GM19324 (cell line): ENCODE results near the gene MUC5B.

Experiments
- ATAC-seq: cut with Tn5 transposase; IDR thresholded peaks from one replicate; pipeline ENCODE4 v1.9.1; 2021; ENCODE audit warnings: mild to moderate bottlenecking, moderate library complexity; ENCODE audit not compliant: unreplicated experiment, low FRiP score

Gene MUC5B

DNA sequence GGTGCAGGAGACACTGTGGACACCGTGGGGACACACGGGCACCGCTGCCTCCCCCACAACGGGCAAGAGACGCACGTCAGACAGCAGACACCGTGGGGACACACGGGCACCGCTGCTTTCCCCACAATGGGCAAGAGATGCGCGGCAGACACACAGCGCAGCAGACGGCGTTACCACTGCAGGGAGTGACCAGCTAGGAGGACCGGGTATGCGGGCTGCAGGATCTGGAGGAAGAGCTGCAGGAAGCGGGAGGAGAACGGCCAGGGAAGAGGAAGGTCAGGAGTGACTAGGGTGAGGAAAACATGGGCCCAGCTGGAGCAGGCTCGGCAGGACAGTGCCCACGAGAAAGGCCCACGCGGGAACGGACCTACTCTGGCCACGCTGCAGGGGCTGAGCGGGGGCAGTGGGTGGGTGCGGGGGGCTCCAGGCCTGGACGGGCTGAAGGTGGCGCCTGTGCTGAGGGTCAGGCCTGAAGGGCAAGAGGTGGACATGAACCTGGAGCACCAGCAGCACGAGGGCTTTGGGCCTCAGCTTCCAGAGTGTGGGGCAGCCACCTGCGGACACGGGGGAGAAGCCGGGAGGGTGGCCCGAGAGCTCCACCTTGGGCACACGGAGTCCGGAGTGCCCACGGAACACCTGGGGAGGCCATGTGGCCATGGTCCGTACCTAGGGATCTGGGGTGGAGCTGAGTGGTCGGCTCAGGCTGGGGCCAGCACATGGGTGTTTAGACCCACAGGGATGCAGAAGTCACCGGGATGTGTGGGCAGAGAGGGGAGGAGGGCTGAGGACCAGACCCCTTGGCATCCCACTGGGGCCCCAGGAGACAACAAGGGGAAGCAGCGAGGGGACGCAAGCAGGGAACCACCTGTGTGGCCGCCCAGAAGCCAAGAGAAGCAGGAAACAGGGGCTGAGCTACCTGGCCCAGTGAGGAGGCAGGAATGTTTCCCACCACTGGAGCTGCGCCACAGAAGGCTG, 70.1 kb downstream of the MUC5B start:
- no peak for ATAC-seq

DNA sequence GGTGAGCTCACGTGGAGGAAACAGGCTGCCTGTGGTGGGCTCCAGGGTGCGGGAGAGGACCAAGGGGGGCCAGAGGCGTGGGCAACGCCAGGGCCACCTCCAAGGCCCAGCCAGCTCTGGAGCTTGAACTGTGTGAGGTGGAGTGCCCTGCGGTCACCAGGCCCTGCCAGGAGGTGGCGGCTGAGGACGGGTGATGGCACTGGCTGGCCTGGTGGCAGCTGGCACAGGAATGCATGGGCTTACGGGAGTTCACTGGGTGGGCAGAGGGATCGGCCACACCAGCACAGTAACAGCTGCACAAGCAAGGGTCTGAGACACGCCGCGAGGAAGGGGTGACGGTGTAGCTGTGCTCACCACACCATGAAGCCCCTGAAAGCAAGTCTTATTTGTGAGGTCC, 70.8 kb downstream of the MUC5B start:
- ATAC-seq: no peak

DNA sequence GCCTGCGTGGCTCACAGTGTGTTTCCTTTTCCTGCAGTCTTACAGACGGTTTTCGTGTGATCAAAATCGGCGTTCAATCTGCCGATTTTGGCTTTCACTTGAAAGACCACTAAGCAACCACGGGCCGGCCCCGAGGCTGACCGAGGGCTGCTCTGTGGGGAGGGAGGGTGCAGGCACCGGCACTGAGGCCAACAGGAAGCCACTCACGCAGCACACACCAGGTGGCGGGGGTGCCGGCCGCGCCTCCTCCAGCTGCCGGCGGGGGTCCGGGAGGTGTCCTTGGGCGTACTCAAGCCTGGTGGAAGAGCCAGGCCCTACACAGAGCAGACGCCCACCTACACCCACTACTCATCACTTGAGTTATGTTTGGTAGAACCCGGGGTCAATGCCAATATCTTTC, 72.2 kb downstream of the MUC5B start:
- ATAC-seq: no peak

DNA sequence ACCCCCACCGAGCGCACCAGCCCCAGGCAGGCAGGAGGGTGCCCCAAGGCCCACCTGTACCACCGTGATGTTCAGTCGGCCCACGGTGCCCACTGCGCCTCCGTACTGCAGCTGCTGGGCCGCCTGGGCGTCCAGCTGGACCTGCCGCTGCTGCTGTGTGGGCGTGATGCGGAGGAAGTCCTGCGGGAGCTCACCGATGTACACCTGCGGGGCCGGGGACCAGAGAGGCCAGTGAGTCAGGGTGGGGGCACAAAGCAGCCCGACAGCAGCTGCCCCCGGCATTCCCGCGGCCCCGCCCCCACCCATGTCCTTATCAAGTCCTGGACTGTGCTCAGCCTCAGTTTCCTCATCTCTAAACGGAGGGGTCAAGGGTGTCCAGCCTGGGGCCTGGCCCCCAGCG, 72.7 kb downstream of the MUC5B start:
- no peak for ATAC-seq

DNA sequence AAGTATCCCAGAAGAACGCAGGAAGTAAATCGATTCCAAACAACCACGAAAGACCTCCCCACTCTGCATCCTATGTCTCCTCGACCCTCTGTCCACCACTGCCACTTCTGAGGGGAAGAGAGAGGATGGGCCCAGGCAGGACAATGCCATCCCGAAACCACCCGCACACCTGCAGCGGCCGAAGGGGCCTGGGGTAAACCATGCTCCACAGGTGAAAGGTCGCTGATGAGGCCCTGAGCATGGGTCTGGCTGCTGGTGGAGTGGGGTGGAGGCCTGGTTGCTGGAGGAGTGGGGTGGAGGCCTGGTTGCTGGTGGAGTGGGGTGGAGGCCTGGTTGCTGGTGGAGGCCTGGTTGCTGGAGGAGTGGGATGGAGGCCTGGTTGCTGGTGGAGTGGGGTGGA, 73.4 kb downstream of the MUC5B start:
- ATAC-seq: no peak

DNA sequence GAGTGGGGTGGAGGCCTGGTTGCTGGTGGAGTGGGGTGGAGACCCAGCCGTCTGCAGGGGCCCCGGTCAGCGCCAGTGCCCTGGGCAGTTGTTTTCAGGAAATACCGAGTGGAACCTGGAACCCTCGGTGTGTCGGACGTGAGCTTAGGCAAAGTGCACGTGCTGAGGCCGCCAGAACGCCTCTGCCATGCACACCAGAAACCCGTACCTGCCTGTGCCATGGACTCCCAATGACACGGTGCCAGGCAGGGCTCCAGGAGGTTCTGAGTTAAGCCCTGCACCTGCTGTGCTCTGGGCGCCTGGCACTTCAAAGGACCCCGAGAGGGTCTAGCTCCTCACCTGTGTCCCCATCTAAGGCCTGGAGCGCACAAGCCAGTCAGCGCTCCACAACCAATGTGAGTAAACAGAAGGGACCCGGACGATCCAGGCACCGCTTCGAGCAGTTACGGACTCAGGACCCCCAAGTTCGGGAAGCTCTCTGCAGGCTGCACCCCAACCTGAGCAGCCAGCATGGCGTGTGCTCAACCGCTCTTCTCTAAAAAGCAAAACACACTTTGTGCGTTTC, 74.2 kb downstream of the MUC5B start:
- ATAC-seq: no peak

DNA sequence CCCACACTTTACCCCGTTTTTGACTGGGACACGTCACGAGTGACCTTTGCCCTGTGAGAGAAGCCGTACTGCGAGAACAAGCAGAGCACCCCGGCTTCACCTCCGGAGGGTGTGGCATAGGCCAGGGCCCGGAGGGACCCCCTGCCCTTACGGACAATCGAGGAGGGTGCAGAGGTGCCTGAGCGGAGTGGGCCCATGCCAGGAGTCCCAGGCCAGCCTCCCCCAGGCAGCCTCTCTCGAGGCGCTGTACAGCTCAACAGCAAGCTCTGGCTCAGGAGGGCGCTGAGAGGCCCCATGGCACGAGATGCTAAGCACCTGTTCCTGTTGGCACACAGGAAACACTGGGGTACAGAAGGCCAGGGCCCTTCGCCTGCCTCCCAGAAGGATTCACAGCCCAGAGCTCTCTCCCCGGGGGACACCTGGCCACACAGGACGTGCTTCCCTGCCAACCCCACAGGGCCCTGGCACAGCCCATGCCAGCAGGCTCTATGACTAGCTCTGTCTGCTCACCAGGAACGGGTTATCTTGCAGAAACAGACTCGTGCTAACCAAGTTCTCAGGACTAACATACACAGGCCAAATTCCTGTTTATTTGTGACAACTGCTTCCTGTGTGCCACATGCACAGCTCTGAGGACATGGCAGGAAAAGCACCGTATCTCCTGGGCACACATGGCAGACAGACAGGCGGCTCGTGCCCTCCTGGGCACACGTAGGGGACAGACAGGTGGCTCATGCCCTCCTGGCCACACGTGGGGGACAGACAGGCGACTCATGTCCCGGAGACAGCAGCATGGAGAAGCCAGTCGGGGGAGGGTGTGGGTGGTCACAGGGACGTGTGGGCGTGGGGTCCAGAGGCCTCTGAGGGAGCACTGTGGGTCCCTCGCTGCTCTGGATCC, 75.0 kb downstream of the MUC5B start:
- no peak for ATAC-seq

DNA sequence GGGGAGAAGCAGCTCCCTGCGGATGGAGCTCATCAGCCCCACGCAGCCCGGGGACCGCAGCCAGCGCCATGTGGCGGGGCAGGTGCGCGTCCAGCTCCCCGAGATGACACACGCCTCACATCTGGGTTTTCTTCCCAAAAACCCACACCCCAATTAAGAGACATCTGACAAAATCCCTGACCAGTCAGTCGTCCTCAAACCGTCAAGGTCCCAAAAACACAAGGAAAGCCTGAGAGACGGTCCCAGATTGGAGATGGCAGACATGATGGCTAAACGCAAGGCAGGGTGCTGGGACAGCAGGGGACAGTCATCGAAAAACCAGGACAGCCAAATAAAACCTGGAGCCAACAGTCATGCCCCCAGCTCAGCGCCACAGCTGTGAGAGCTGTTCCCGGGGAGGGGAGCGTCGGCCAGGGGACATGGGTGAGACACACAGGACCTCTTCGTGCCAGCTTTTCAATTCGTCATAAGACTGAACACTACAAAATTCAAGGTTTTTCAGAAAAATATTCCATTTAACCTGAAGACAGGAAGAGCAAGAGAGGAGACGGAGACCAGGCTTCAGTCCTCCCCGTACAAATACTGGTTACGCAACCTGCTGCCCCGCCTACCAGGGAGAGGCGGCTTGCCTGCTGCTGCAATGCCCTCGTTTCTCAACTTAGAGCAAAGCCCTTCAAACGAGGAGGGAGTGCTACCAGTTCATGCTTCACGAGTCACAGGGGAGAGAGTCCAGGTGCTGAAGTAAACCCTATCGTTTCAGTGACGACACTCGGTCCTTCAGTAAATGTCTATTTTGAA, 76.0 kb downstream of the MUC5B start:
- no peak for ATAC-seq

DNA sequence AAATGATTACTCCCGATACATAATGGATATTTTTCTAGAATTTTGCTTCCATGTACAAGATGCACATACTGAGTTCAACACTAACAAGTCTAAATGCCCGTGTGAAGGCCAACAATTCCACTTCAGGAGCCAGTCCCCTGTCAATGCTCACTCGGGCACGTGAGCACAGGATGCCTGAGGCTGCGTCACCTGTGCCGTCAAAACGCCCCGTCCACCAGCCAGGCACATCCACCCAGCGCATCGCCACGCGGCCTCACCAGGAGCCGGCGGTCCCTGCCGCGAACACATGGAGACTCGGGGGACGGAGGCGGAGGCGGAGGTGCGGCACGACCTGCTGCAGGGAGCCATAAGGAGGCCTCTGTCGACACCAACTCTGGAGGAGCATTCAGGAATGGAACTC, 76.8 kb downstream of the MUC5B start:
- ATAC-seq: no peak

DNA sequence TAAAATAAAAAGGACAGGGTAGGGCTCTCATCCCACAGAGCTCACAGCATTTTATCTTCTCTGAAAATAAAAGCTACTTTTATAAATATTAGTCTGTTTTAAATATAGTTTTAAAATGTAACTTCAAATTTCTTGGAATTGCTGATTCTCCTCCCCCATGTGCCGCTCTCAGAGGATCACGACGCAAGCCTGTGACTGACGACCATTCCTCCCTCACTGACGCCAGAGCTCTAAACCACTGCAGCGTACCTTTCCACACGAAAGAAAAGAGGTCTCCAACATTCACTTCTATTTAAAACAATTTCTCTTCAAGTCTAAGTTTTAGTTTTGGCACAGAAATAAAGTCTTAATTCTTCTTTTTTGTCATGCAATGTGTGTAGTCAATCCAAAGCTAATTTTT, 77.3 kb downstream of the MUC5B start:
- no peak for ATAC-seq

DNA sequence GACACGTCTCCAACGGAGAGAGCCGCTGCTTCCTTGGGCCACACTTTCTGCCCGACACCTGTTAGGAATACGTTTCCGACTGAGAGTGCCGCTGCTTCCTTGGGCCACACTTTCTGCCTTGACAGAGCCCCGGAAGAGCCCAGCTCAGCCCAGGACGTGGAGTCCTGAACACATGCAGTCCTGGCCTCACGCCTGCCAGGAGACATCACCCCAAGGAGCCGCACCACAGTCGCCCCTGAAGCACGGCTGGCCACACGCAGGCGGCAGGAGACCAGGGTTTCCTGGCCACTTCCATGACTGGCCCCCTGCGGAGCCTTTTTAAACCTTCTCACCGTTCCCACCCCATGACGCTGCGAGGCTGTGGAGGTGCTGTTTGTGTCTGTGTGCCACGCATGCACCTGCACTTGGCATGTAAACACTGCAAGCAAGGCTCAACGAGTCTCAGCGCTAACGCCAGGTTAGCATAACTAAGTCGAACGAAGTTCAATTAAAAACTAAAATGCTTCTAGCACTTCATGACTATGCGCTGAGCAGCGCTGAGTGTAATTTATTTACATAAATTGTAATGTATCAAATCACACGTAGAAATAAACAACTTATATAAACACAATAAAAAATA, 77.8 kb downstream of the MUC5B start:
- no peak for ATAC-seq

DNA sequence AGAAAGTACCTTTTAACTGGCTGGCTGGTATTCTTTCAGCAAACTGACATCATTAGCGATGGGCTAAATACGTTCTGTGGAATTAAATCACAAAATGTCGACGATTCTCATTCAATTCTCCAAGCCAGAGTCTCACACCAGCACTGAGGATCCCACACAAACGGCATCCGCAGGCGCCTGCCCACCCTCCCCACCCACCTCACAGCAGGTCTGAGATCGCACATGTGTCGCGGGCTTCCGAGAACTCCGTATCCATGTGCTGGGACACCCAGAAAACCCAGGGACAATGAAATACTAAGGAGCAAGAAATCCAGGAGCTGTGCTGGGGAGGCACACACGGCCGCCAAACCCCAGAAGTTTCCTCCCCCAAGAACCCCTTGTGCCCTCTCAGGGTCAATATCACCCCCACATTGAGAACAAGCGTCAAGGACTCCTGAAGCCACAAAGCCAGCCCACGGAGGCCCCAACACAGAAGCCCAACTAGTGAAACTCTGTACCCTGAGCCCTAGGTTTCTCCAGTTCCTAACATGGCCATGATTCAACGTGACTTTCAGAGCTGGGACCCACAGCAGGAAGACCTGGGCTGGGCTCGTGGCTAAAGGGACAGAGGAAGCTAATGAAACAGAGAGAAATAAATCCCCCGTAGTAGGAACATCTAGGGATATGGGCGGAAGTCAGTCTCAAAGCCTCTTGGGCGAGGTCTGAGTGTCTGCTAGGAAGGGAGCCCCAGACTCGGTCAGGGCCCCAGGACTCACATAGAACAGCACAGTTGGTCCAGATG, 78.5 kb downstream of the MUC5B start:
- ATAC-seq: no peak

DNA sequence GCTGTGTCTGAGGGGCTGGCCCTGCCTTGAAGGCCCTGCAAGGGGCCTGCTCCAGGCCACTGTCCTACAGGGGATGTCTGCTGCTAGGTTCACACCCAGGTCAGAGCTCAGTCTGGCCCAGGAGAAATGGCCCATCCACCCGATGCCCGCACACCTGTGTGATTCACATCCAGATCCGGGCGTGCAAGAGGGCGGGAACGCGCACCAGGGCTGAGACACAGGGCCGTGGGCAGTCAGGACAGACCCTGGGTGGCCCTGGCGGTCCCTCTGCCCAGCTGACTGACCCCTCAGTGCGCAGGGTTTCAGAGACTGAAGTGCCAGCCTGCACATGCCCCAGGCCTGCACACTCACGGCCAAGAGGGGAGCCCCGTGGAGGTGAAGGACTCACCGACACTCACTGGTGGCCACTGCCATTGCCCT, 79.2 kb downstream of the MUC5B start:
- no peak for ATAC-seq

DNA sequence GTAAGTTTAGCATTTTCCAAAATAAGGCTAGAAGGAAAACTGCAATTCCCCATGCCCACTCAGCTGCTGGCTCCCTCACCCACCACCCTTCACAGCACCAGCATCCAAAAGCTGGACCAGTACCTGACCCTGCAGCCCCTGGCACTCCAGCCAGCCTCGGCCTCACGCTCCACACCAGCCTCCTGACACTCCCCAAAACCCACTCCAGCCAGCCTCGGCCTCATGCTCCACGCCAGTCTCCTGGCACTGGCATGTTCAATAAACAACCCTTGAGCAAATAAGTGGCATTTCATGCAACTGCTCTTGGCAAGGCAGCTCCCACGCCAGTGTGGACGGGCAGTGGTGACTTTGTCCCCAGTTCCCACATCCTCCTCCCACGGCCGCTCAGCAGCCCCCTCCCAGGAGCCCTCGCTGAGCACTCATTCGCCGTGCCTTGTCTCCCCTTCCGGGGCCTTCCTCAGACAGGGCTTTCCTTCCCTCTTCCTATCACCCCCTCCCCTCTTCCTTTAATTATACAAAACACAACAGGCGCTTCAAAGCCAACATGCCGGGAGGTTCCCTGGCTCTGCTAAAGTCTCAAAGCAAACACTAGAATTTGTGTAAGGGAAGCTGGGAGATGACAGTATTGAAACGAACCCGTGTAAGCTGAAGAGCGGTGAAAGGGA, 79.7 kb downstream of the MUC5B start:
- ATAC-seq: no peak

DNA sequence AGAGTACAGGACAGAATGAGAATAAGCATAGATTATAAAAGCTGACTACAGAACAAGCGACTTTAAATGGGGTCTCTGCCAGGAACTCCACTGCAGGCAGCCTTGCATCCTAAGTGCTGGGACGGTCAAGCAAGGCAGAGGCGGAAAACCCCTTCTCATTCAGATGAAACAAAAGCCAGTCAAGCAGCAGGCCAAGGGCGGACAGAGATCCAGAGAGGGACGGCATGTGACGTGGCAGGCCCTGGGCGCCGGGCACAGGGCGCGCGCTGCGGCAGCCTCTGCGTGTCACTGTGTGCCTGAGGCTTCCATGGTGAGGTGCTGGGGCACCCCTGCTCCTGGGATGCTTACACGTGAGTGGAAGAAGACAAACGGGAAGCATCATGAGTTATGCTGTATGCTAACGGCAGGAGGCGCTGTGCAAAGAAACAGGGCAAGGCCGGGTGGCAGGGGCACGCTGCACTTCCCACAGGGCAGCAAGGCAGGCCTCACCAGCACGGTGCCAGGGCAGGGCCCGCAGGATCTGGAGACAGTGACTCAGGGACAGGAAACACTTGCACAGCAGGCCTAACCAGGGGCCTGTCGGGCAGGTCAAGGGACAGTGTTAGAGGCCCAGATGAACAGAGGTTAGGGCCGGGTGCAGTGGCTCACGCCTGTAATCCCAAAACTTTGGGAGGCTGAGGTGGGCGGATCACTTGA, 80.4 kb downstream of the MUC5B start:
- no peak for ATAC-seq

DNA sequence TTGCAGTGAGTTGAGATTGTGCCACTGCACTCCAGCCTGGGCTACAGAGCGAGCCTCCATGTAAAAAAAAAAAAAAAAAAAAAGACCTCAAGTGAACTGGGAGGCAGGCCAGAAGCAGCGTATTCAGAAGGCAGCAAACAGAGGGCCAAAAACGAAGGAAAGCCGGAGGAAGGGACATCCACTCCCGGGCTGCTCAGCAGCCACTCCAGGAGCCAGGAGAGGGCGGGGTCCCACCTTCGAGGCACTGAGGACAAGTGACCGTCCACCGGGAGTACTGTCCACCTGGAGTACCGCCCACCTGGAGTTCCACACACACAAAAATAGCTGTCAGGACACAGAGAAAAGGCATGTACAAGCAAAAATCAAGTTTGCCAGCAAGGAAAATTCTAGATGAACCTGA, 81.1 kb downstream of the MUC5B start:
- ATAC-seq: no peak

DNA sequence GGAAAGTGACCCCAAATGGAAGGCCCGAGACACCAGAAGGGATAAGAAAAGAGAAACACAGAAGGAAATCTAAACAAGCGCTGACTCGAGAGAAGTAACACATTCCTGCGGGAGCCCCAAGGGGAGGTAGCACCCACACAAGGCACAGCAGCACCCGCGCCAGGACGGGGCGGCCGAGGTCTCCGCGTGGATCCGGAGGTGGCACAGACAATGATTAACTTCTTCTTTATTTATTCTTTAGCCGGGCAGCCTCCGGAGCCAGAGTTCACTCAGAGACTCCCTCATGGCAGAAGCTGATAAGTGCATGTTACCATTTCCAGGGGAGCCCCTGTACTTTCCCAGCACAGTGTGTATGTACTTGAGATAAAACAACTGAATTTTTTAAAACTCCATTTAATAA, 81.5 kb downstream of the MUC5B start:
- no peak for ATAC-seq

DNA sequence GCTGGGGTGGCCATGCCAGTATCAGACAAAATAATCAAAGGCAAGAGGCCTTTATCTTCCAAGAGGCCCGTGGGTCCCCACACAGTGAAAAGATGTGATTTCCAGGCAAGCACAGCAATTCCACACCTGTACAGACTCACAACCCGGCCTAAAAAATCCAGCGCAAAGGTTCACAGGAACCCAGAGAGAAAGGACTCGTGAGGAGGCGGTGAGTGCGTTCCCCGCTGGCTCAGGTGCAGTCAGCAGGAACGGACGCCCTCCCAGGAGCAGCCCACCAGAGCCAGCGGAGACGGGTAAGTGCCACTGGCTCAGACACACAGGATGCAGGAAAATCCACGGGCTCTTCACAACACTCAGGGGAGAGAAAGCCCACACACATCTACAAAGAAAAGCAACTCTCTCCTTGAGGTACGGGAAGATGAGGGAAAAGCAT, 82.2 kb downstream of the MUC5B start:
- no peak for ATAC-seq
